Heart right ventricle (tissue), 16 donors: ENCODE data around the gene SPOCD1. TPM values are rescaled to one million over a fixed set of nuclear protein-coding genes. Genes with fewer than 3 reads are reported as not detected.

ENCODE experiments used
- ATAC-seq, 8 donors: fragments of 200-7000 bp; cut with Tn5 transposase; one replicate each; pipeline ENCODE4 v1.9.1; 2020; ENCODE audit warnings: mild to moderate bottlenecking in 8 of 8, moderate library complexity in 8 of 8, moderate number of reproducible peaks in 1 of 8
- DNase-seq, 2 donors: peaks; one replicate each; pipeline ENCODE4 v3.0.0-alpha.2; 2020
- H3K27ac ChIP-seq, 10 donors: fragments of 200-600 bp; sonication (generic) in 2 of 10; one replicate each; pipeline versions ENCODE4 v1.5.0 to v1.8.0; 2020 to 2022; ENCODE audit warnings: mild to moderate bottlenecking in 3 of 10
- H3K27me3 ChIP-seq, 7 donors: fragments of 200-600 bp; one replicate each; pipeline ENCODE4 v1.8.0; 2021 to 2022; ENCODE audit warnings: mild to moderate bottlenecking in 2 of 7
- H3K36me3 ChIP-seq, 9 donors: fragments of 200-600 bp; sonication (generic) in 1 of 9; one replicate each; pipeline versions ENCODE4 v1.5.0 to v1.8.0; 2020 to 2022; ENCODE audit warnings: mild to moderate bottlenecking in 2 of 9
- H3K4me1 ChIP-seq, 9 donors: fragments of 200-600 bp; sonication (generic) in 1 of 9; one replicate each; pipeline versions ENCODE4 v1.5.0 to v1.8.0; 2020 to 2022; ENCODE audit warnings: mild to moderate bottlenecking in 4 of 9
- H3K4me3 ChIP-seq, 10 donors: fragments of 200-600 bp; sonication (generic) in 2 of 10; one replicate each; pipeline versions ENCODE4 v1.5.0 to v1.8.0; 2020 to 2022; ENCODE audit warnings: mild to moderate bottlenecking in 7 of 10, moderate library complexity in 2 of 10
- H3K9me3 ChIP-seq, 11 donors: fragments of 200-600 bp in 10 of 11; sonication (generic) in 2 of 11; one replicate each; pipeline versions ENCODE4 v1.5.0 to v1.8.0; 2013 to 2022; ENCODE audit warnings: mild to moderate bottlenecking in 2 of 11, control low read depth in 1 of 11, moderate library complexity in 1 of 11
- CTCF ChIP-seq, 9 donors: fragments of 200-600 bp; sonication (generic) in 2 of 9; IDR thresholded peaks; one replicate each; pipeline versions ENCODE4 v1.5.0 to v1.8.0; 2021 to 2022; ENCODE audit warnings: antibody characterized with exemption in 9 of 9, mild to moderate bottlenecking in 5 of 9, moderate library complexity in 1 of 9
- WGBS, 2 donors: extraction: QIAGEN DNeasy Blood & Tissue Kit; methylation state at CpG; one replicate each; pipeline ENCODE4 v1.1.7; 2013; ENCODE audit warnings: inconsistent platforms in 1 of 2; 5-methylcytosine and 5-hydroxymethylcytosine counted together
- intact Hi-C, 10 donors: fragments of 100-400 bp; cut with DNase I; formaldehyde crosslinking; loops; one replicate each; pipeline versions ENCODE4 v1.11.1 to v1.14.2; 2022
- polyA plus RNA-seq, 2 donors: library from polyadenylated mRNA; stranded (reverse); fragments of 200-250 nt; gene quantifications; one replicate each; pipeline ENCODE4 v1.2.3, GENCODE V29; 2013
- total RNA-seq, 10 donors: library from RNA; stranded (reverse); fragmentation: NEBNext Ultra II Directional in 3 of 10; extraction: Animal tissue kit (Norgen Biotek cat#: 25700) in 3 of 10; gene quantifications; one replicate each; pipeline versions ENCODE4 v1.2.1 to v1.2.4, GENCODE V29; 2021 to 2023
- donor health status: Arrhythmogenic right ventricular cardiomyopathy.
- donor health status: ischemic (EF 13 %, LVEDD 7.1; RV severe dilation, severe dysfunction).
- donor health status: healthy with polysubstance abuse.
- donor health status: DM: no; HTN: yes; CAD: no.
- donor health status: DM: no; HTN: no; CAD: no.
- donor health status: ischemic (EF 25% LVEDD 6.9; RV normal size, moderate dysfunction).
- donor health status: ischemic (EF 25% LVEDD 5.7; RV mildly dilated, moderate dysfunction).
- donor health status: healthy.
- donor health status: DM: yes; HTN: yes; CAD: no.
- donor health status: Ischemic cardiomyopathy.
- donor health status: ischemic (EF 35%, LVEDD 5.7; RV mildly dilated, moderate dysfunction).
- donor health status: nonischemic (EF 11% LVEDD 7.7; RV severe dilation, severe dysfunction).
- donor health status: DM: yes; HTN: yes; CAD: no.
- donor health status: PGD.
- donor health status: ischemic (EF 29% LVEDD 5.4; RV normal size, mild dysfunction).
- donor health status: nonischemic (EF 23%, LVEDD 6.1; RV moderate dilation, normal function).

The SPOCD1 gene
- total and polyA plus RNA-seq, 12 donors: 0.12 to 1.2 (median 0.41) TPM; not detected in 8

GRCh38 chr1:31763671-31764311 is 52.0 kb downstream of the SPOCD1 start:
- H3K4me1 ChIP-seq: peaks cover 14 to 42% (median 32%) of the 10 kb centered on the region in 9 donors
- no peak for TF ChIP-seq CTCF (IDR thresholded peaks at IDR 0.05)
- H3K4me3 ChIP-seq: peak overlapping the region in 9 of 10 donors; percentile 42 to 69 (median 57)
- ATAC-seq (no peak), DNase-seq (no peak)
- H3K27ac ChIP-seq: no peak overlapping the region
- no peaks in the 10 kb centered on the region for H3K9me3 ChIP-seq
- intact Hi-C loops: loop anchor here in 2 of 10 donors (2.0 kb wide), 1 partner anchor 25 kb away; no protein-coding TSS in a partner anchor
- no peaks in the 10 kb centered on the region for H3K36me3 ChIP-seq
- peaks cover 0 to 82% (median 20%) of the 10 kb centered on the region in 7 donors for H3K27me3 ChIP-seq
- WGBS, 2 donors: 0 to 1% methylated on average over 26 to 93 of the region's 93 CpGs

- H3K27ac ChIP-seq: no peak overlapping the region
Measured at GRCh38 chr1:31762726-31763670, 52.8 kb downstream of the SPOCD1 start.

GRCh38 chr1:31762323-31762722 is 53.5 kb downstream of the SPOCD1 start:
- peaks cover 14 to 42% (median 32%) of the 10 kb centered on the region in 9 donors for H3K4me1 ChIP-seq
- no peak for TF ChIP-seq CTCF (IDR thresholded peaks at IDR 0.05)
- peaks cover 0 to 70% (median 20%) of the 10 kb centered on the region in 7 donors for H3K27me3 ChIP-seq
- DNase-seq (no peak), ATAC-seq (no peak)
- H3K9me3 ChIP-seq: no peaks in the 10 kb centered on the region
- H3K27ac ChIP-seq: no peak overlapping the region
- no peaks in the 10 kb centered on the region for H3K36me3 ChIP-seq
- H3K4me3 ChIP-seq: peak overlapping the region in 7 of 10 donors; percentile 51 to 69 (median 58)
- intact Hi-C loops: loop anchor here in 2 of 10 donors (2.0 kb wide), 1 partner anchor 26 kb away; no protein-coding TSS in a partner anchor
- 33 to 39% methylated on average over 7 of the region's 7 CpGs for WGBS, 2 donors

More at GRCh38 chr1:31762726-31763670, 52.8 kb downstream of the SPOCD1 start:
- peak; percentile 53 to 72 for DNase-seq
- 0 to 1% methylated on average over 57 to 60 of the region's 60 CpGs for WGBS, 2 donors
- peak; percentile 32 to 69 (median 50) for ATAC-seq
- H3K4me1 ChIP-seq: peaks cover 14 to 42% (median 32%) of the 10 kb centered on the region in 9 donors
- H3K9me3 ChIP-seq: no peaks in the 10 kb centered on the region
- intact Hi-C loops: loop anchor here in 2 of 10 donors (2.0 kb wide), 1 partner anchor 26 kb away; no protein-coding TSS in a partner anchor
- H3K4me3 ChIP-seq: peak overlapping the region in 9 of 10 donors; percentile 42 to 69 (median 57)
- H3K27me3 ChIP-seq: peaks cover 0 to 76% (median 20%) of the 10 kb centered on the region in 7 donors
- no peaks in the 10 kb centered on the region for H3K36me3 ChIP-seq
- peak; percentile 37 to 70 (median 62) for TF ChIP-seq CTCF (IDR thresholded peaks at IDR 0.05)

GRCh38 chr1:31761883-31762282 is 53.9 kb downstream of the SPOCD1 start:
- no peak for TF ChIP-seq CTCF (IDR thresholded peaks at IDR 0.05)
- WGBS, 2 donors: 79 to 84% methylated on average over 6 of the region's 6 CpGs
- peaks cover 14 to 42% (median 32%) of the 10 kb centered on the region in 9 donors for H3K4me1 ChIP-seq
- H3K4me3 ChIP-seq: no peak overlapping the region
- DNase-seq (no peak), ATAC-seq (no peak)
- intact Hi-C loops: loop anchor here in 2 of 10 donors (2.0 kb wide), 1 partner anchor 27 kb away; no protein-coding TSS in a partner anchor
- no peaks in the 10 kb centered on the region for H3K9me3 ChIP-seq
- H3K36me3 ChIP-seq: no peaks in the 10 kb centered on the region
- no peak overlapping the region for H3K27ac ChIP-seq
- peaks cover 0 to 66% (median 20%) of the 10 kb centered on the region in 7 donors for H3K27me3 ChIP-seq
